GM23338 (cell line): ENCODE results near the gene FXN. TPM values are rescaled to one million over a fixed set of nuclear protein-coding genes. Genes with fewer than 3 reads are reported as not detected.

ENCODE experiments used
- ATAC-seq: fragments of 200-7000 bp; cut with Tn5 transposase; 3 replicates; pipeline ENCODE4 v1.9.1; 2020
- DNase-seq: peaks from one replicate; pipeline ENCODE4 v3.0.0-alpha.2; 2015; ENCODE audit warnings: low spot score
- H2AFZ ChIP-seq: fragments of 200-600 bp; sonication (generic); 2 replicates; pipeline ENCODE4 v1.8.0; 2016; ENCODE audit warnings: antibody characterized with exemption, mild to moderate bottlenecking, moderate library complexity
- H3F3A ChIP-seq: fragments of 200-600 bp; sonication (generic); replicated peaks from 2 replicates; pipeline ENCODE4 v1.8.0; 2017; ENCODE audit warnings: antibody characterized with exemption, mixed run types, low read depth
- H3K27ac ChIP-seq: fragments of 200-600 bp; sonication (generic); 2 replicates; pipeline ENCODE4 v1.6.1; 2016; ENCODE audit warnings: low read depth
- H3K27me3 ChIP-seq: fragments of 200-600 bp; sonication (generic); 2 replicates; pipeline ENCODE4 v1.8.0; 2016; ENCODE audit warnings: mild to moderate bottlenecking, mixed run types, moderate library complexity; ENCODE audit not compliant: insufficient read depth
- H3K36me3 ChIP-seq: fragments of 200-600 bp; sonication (generic); 2 replicates; pipeline ENCODE4 v1.8.0; 2016; ENCODE audit warnings: mild to moderate bottlenecking; ENCODE audit not compliant: insufficient read depth
- H3K4me1 ChIP-seq: fragments of 200-600 bp; sonication (generic); 2 replicates; pipeline ENCODE4 v1.8.0; 2016; ENCODE audit warnings: mild to moderate bottlenecking, moderate library complexity; ENCODE audit not compliant: insufficient read depth
- H3K4me2 ChIP-seq: fragments of 200-600 bp; sonication (generic); 2 replicates; pipeline ENCODE4 v1.7.1; 2017; ENCODE audit warnings: mixed run types
- H3K4me3 ChIP-seq: fragments of 200-600 bp; sonication (generic); 2 replicates; pipeline ENCODE4 v1.6.1; 2016; ENCODE audit warnings: mixed run types
- H3K79me2 ChIP-seq: fragments of 200-600 bp; sonication (generic); replicated peaks from 2 replicates; pipeline ENCODE4 v1.8.0; 2017; ENCODE audit warnings: mild to moderate bottlenecking; ENCODE audit not compliant: insufficient read depth
- H3K9me2 ChIP-seq: fragments of 200-600 bp; sonication (generic); 2 replicates; pipeline ENCODE4 v1.8.0; 2017; ENCODE audit not compliant: insufficient read depth
- H4K20me1 ChIP-seq: fragments of 200-600 bp; sonication (generic); replicated peaks from 2 replicates; pipeline ENCODE4 v1.8.0; 2017; ENCODE audit warnings: mild to moderate bottlenecking; ENCODE audit not compliant: insufficient read depth
- H3K27ac Mint-ChIP-seq: 2 replicates; pipeline ENCODE4 v1.8.0; 2020; ENCODE audit warnings: inconsistent platforms, mild to moderate bottlenecking, moderate library complexity, mixed read lengths
- H3K27me3 Mint-ChIP-seq: 3 replicates; pipeline ENCODE4 v1.8.0; 2022; ENCODE audit warnings: low read depth, mild to moderate bottlenecking, moderate library complexity, mixed read lengths, inconsistent platforms; ENCODE audit not compliant: insufficient read depth, poor library complexity
- H3K36me3 Mint-ChIP-seq: 3 replicates; pipeline ENCODE4 v1.8.0; 2021; ENCODE audit warnings: low read depth, mild to moderate bottlenecking, inconsistent platforms, moderate library complexity, mixed read lengths
- H3K4me1 Mint-ChIP-seq: 3 replicates; pipeline ENCODE4 v1.8.0; 2020; ENCODE audit warnings: mild to moderate bottlenecking, inconsistent platforms, mixed read lengths
- H3K4me3 Mint-ChIP-seq: 3 replicates; pipeline ENCODE4 v1.8.0; 2021; ENCODE audit warnings: moderate library complexity, mild to moderate bottlenecking, inconsistent platforms, mixed read lengths
- H3K9me3 Mint-ChIP-seq: 3 replicates; pipeline ENCODE4 v1.8.0; 2020; ENCODE audit warnings: moderate library complexity, mild to moderate bottlenecking, inconsistent platforms, mixed read lengths
- CREB1 ChIP-seq: fragments of 250-450 bp; sonication (Bioruptor Pico); IDR thresholded peaks from 2 replicates; pipeline ENCODE4 v1.5.0; 2020; ENCODE audit warnings: low read depth, mild to moderate bottlenecking, moderate library complexity
- CTCF ChIP-seq, 2 experiments: fragments of 200-600 bp in 1 of 2; sonication (generic) in 1 of 2; conservative IDR thresholded peaks; 2 replicates each; pipeline versions ENCODE4 v1.5.1 to v1.6.1; 2016 to 2017; ENCODE audit warnings: antibody characterized with exemption in 2 of 2, low read depth in 2 of 2, mild to moderate bottlenecking in 2 of 2, moderate library complexity in 1 of 2
- EZH2 ChIP-seq: fragments of 200-600 bp; sonication (generic); IDR thresholded peaks from one replicate; pipeline ENCODE4 v1.8.0; 2017; ENCODE audit warnings: antibody characterized with exemption, mild to moderate bottlenecking, low read depth; ENCODE audit not compliant: unreplicated experiment
- EZH2phosphoT487 ChIP-seq: fragments of 200-600 bp; sonication (generic); IDR thresholded peaks from one replicate; pipeline ENCODE4 v1.8.1; 2018; ENCODE audit warnings: antibody characterized with exemption; ENCODE audit not compliant: unreplicated experiment
- JUNB ChIP-seq: IDR thresholded peaks from one replicate; pipeline ENCODE4 v1.6.1; 2016; ENCODE audit warnings: antibody characterized with exemption; ENCODE audit not compliant: unreplicated experiment
- NANOG ChIP-seq: IDR thresholded peaks from 2 replicates; pipeline ENCODE4 v1.6.1; 2016; ENCODE audit warnings: antibody characterized with exemption, borderline replicate concordance
- POLR2AphosphoS5 ChIP-seq: IDR thresholded peaks from 2 replicates; pipeline ENCODE4 v1.6.1; 2016; ENCODE audit warnings: antibody characterized with exemption, low read depth
- REST ChIP-seq: IDR thresholded peaks from one replicate; pipeline ENCODE4 v1.6.1; 2018; ENCODE audit warnings: antibody characterized with exemption; ENCODE audit not compliant: unreplicated experiment
- STAT1 ChIP-seq: IDR thresholded peaks from one replicate; pipeline ENCODE4 v1.6.1; 2016; ENCODE audit warnings: antibody characterized with exemption; ENCODE audit not compliant: unreplicated experiment
- ZNF114 ChIP-seq: fragments of 250-450 bp; sonication (Bioruptor Pico); IDR thresholded peaks from 2 replicates; pipeline ENCODE4 v1.5.0; 2020; ENCODE audit warnings: mild to moderate bottlenecking, moderate library complexity
- ZNF331 ChIP-seq: fragments of 250-450 bp; sonication (Bioruptor Pico); IDR thresholded peaks from 2 replicates; pipeline ENCODE4 v1.5.0; 2020; ENCODE audit warnings: low read depth, mild to moderate bottlenecking, moderate library complexity
- polyA plus RNA-seq: library from polyadenylated mRNA; unstranded; fragments of >200 nt; fragmentation: Nextera tagmentation; extraction: Ambion mirVana; gene quantifications from 2 replicates; pipeline ENCODE4 v1.2.1, GENCODE V29; 2016
- total RNA-seq: library from RNA; depleted of rRNA; stranded (reverse); fragments of >200 nt; shearing (Covaris generic); gene quantifications from 2 replicates; pipeline ENCODE4 v1.2.3, GENCODE V29; 2014
- TF ChIP-seq, protein P1 (sequence below): fragments of 250-450 bp; sonication (Bioruptor Pico); IDR thresholded peaks from 2 replicates; pipeline ENCODE4 v1.5.0; 2020; ENCODE audit warnings: mild to moderate bottlenecking, moderate library complexity
- TF ChIP-seq, protein P2 (sequence below): IDR thresholded peaks from 2 replicates; pipeline ENCODE4 v1.6.1; 2016; ENCODE audit warnings: antibody characterized with exemption

Gene FXN
- total and polyA plus RNA-seq, 2 experiments from 2014 or later = 26.1 to 66.4 TPM

DNA sequence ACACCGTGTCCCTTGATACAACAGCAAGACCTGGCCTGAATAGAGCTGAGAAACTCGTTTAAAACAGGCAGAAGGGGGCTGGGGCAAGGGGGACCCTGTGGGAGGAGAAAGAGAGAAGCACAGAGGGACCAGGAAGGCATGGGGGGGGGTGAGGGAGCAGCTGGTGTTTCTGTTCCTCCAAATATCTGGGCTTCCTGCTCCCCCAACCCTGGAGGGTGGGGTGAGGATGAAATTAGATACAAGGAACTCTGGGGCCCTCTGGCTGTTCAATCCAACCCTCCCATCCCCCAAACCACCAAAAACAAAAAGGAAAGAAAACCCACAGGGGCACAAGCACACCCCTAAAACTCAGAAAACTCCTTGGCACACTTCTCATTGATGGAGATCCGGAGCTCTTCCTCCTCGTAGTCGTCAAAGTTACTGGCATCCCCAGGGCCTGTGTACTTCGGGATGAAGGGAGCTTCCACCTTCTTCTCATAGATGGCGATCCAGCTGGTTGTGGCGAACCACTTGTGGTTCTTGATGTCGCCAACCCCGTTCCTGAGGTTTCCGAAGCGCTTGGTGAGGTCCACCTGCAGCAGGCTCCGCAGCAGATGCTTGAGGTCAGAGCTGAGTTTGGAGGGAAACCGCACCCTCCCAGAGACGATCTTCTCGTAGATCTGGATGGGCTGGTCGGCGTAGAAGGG lies 22.7 kb upstream of the FXN start:
- DNase-seq = no peak
- no peak overlapping the region for H3K4me3 ChIP-seq
- no peaks in the 10 kb centered on the region for H3K79me2 ChIP-seq
- no peaks in the 10 kb centered on the region for H3K27me3 ChIP-seq
- peaks cover 10% of the 10 kb centered on the region for H3K4me1 ChIP-seq
- Mint-ChIP-seq H3K4me3 (no peak overlapping the region), H3K36me3 (0 out of 3 replicates have a peak, but pooled peaks cover 4% of the 10 kb centered on the region), H3K9me3 (no peaks in the 10 kb centered on the region; the same call in 2 of the 3 replicates), H3K27me3 (peaks cover 3% of the 10 kb centered on the region), H3K4me1 (peaks cover 27% of the 10 kb centered on the region), H3K27ac (no peak overlapping the region)
- H4K20me1 ChIP-seq = no peaks in the 10 kb centered on the region
- no peaks in the 10 kb centered on the region for H3K9me2 ChIP-seq
- no peak overlapping the region for H3K4me2 ChIP-seq
- H3F3A ChIP-seq = no peaks in the 10 kb centered on the region
- H3K36me3 ChIP-seq = no peaks in the 10 kb centered on the region
- no peak for TF ChIP-seq REST
- no peak for TF ChIP-seq EZH2phosphoT487
- TF ChIP-seq, protein P1, sequence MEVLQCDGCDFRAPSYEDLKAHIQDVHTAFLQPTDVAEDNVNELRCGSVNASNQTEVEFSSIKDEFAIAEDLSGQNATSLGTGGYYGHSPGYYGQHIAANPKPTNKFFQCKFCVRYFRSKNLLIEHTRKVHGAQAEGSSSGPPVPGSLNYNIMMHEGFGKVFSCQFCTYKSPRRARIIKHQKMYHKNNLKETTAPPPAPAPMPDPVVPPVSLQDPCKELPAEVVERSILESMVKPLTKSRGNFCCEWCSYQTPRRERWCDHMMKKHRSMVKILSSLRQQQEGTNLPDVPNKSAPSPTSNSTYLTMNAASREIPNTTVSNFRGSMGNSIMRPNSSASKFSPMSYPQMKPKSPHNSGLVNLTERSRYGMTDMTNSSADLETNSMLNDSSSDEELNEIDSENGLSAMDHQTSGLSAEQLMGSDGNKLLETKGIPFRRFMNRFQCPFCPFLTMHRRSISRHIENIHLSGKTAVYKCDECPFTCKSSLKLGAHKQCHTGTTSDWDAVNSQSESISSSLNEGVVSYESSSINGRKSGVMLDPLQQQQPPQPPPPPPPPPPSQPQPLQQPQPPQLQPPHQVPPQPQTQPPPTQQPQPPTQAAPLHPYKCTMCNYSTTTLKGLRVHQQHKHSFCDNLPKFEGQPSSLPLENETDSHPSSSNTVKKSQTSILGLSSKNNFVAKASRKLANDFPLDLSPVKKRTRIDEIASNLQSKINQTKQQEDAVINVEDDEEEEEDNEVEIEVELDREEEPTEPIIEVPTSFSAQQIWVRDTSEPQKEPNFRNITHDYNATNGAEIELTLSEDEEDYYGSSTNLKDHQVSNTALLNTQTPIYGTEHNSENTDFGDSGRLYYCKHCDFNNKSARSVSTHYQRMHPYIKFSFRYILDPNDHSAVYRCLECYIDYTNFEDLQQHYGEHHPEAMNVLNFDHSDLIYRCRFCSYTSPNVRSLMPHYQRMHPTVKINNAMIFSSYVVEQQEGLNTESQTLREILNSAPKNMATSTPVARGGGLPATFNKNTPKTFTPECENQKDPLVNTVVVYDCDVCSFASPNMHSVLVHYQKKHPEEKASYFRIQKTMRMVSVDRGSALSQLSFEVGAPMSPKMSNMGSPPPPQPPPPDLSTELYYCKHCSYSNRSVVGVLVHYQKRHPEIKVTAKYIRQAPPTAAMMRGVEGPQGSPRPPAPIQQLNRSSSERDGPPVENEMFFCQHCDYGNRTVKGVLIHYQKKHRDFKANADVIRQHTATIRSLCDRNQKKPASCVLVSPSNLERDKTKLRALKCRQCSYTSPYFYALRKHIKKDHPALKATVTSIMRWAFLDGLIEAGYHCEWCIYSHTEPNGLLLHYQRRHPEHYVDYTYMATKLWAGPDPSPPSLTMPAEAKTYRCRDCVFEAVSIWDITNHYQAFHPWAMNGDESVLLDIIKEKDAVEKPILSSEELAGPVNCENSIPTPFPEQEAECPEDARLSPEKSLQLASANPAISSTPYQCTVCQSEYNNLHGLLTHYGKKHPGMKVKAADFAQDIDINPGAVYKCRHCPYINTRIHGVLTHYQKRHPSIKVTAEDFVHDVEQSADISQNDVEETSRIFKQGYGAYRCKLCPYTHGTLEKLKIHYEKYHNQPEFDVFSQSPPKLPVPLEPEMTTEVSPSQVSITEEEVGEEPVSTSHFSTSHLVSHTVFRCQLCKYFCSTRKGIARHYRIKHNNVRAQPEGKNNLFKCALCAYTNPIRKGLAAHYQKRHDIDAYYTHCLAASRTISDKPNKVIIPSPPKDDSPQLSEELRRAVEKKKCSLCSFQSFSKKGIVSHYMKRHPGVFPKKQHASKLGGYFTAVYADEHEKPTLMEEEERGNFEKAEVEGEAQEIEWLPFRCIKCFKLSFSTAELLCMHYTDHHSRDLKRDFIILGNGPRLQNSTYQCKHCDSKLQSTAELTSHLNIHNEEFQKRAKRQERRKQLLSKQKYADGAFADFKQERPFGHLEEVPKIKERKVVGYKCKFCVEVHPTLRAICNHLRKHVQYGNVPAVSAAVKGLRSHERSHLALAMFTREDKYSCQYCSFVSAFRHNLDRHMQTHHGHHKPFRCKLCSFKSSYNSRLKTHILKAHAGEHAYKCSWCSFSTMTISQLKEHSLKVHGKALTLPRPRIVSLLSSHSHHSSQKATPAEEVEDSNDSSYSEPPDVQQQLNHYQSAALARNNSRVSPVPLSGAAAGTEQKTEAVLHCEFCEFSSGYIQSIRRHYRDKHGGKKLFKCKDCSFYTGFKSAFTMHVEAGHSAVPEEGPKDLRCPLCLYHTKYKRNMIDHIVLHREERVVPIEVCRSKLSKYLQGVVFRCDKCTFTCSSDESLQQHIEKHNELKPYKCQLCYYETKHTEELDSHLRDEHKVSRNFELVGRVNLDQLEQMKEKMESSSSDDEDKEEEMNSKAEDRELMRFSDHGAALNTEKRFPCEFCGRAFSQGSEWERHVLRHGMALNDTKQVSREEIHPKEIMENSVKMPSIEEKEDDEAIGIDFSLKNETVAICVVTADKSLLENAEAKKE = no peak
- no peak for TF ChIP-seq CREB1
- no peak for TF ChIP-seq CTCF (conservative IDR thresholded peaks at IDR 0.05; ENCODE audit: low read depth in 2 of 2)
- no peak for TF ChIP-seq NANOG
- TF ChIP-seq, protein P2, sequence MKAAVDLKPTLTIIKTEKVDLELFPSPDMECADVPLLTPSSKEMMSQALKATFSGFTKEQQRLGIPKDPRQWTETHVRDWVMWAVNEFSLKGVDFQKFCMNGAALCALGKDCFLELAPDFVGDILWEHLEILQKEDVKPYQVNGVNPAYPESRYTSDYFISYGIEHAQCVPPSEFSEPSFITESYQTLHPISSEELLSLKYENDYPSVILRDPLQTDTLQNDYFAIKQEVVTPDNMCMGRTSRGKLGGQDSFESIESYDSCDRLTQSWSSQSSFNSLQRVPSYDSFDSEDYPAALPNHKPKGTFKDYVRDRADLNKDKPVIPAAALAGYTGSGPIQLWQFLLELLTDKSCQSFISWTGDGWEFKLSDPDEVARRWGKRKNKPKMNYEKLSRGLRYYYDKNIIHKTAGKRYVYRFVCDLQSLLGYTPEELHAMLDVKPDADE = no peak
- TF ChIP-seq POLR2AphosphoS5 = no peak
- TF ChIP-seq ZNF114 (CRISPR knock-in tag) = no peak
- no peak for TF ChIP-seq JUNB
- TF ChIP-seq EZH2 = no peak
- TF ChIP-seq ZNF331 = no peak
- no peak for TF ChIP-seq STAT1
- peak overlapping the region; percentile 89; the same call in 1 of the 2 replicates for H2AFZ ChIP-seq
- no peak for ATAC-seq
- H3K27ac ChIP-seq = no peak overlapping the region
